Heart right ventricle (tissue), 16 donors: Measurements from ENCODE around the gene SUPT6H. TPM values are rescaled to one million over a fixed set of nuclear protein-coding genes. Genes with fewer than 3 reads are reported as not detected.

Experiments used
- ATAC-seq, 8 donors: fragments of 200-7000 bp; cut with Tn5 transposase; one replicate each; pipeline ENCODE4 v1.9.1; 2020; ENCODE audit warnings: mild to moderate bottlenecking in 8 of 8, moderate library complexity in 8 of 8, moderate number of reproducible peaks in 1 of 8
- DNase-seq, 2 donors: peaks; one replicate each; pipeline ENCODE4 v3.0.0-alpha.2; 2020
- H3K27ac ChIP-seq, 10 donors: fragments of 200-600 bp; sonication (generic) in 2 of 10; one replicate each; pipeline versions ENCODE4 v1.5.0 to v1.8.0; 2020 to 2022; ENCODE audit warnings: mild to moderate bottlenecking in 3 of 10
- H3K27me3 ChIP-seq, 7 donors: fragments of 200-600 bp; one replicate each; pipeline ENCODE4 v1.8.0; 2021 to 2022; ENCODE audit warnings: mild to moderate bottlenecking in 2 of 7
- H3K36me3 ChIP-seq, 9 donors: fragments of 200-600 bp; sonication (generic) in 1 of 9; one replicate each; pipeline versions ENCODE4 v1.5.0 to v1.8.0; 2020 to 2022; ENCODE audit warnings: mild to moderate bottlenecking in 2 of 9
- H3K4me1 ChIP-seq, 9 donors: fragments of 200-600 bp; sonication (generic) in 1 of 9; one replicate each; pipeline versions ENCODE4 v1.5.0 to v1.8.0; 2020 to 2022; ENCODE audit warnings: mild to moderate bottlenecking in 4 of 9
- H3K4me3 ChIP-seq, 10 donors: fragments of 200-600 bp; sonication (generic) in 2 of 10; one replicate each; pipeline versions ENCODE4 v1.5.0 to v1.8.0; 2020 to 2022; ENCODE audit warnings: mild to moderate bottlenecking in 7 of 10, moderate library complexity in 2 of 10
- H3K9me3 ChIP-seq, 11 donors: fragments of 200-600 bp in 10 of 11; sonication (generic) in 2 of 11; one replicate each; pipeline versions ENCODE4 v1.5.0 to v1.8.0; 2013 to 2022; ENCODE audit warnings: mild to moderate bottlenecking in 2 of 11, control low read depth in 1 of 11, moderate library complexity in 1 of 11
- CTCF ChIP-seq, 9 donors: fragments of 200-600 bp; sonication (generic) in 2 of 9; IDR thresholded peaks; one replicate each; pipeline versions ENCODE4 v1.5.0 to v1.8.0; 2021 to 2022; ENCODE audit warnings: antibody characterized with exemption in 9 of 9, mild to moderate bottlenecking in 5 of 9, moderate library complexity in 1 of 9
- WGBS, 2 donors: extraction: QIAGEN DNeasy Blood & Tissue Kit; methylation state at CpG; one replicate each; pipeline ENCODE4 v1.1.7; 2013; ENCODE audit warnings: inconsistent platforms in 1 of 2; 5-methylcytosine and 5-hydroxymethylcytosine counted together
- intact Hi-C, 10 donors: fragments of 100-400 bp; cut with DNase I; formaldehyde crosslinking; loops; one replicate each; pipeline versions ENCODE4 v1.11.1 to v1.14.2; 2022
- polyA plus RNA-seq, 2 donors: library from polyadenylated mRNA; stranded (reverse); fragments of 200-250 nt; gene quantifications; one replicate each; pipeline ENCODE4 v1.2.3, GENCODE V29; 2013
- total RNA-seq, 10 donors: library from RNA; stranded (reverse); fragmentation: NEBNext Ultra II Directional in 3 of 10; extraction: Animal tissue kit (Norgen Biotek cat#: 25700) in 3 of 10; gene quantifications; one replicate each; pipeline versions ENCODE4 v1.2.1 to v1.2.4, GENCODE V29; 2021 to 2023
- donor health status: Arrhythmogenic right ventricular cardiomyopathy.
- donor health status: ischemic (EF 13 %, LVEDD 7.1; RV severe dilation, severe dysfunction).
- donor health status: healthy with polysubstance abuse.
- donor health status: DM: no; HTN: yes; CAD: no.
- donor health status: DM: no; HTN: no; CAD: no.
- donor health status: ischemic (EF 25% LVEDD 6.9; RV normal size, moderate dysfunction).
- donor health status: ischemic (EF 25% LVEDD 5.7; RV mildly dilated, moderate dysfunction).
- donor health status: healthy.
- donor health status: DM: yes; HTN: yes; CAD: no.
- donor health status: Ischemic cardiomyopathy.
- donor health status: ischemic (EF 35%, LVEDD 5.7; RV mildly dilated, moderate dysfunction).
- donor health status: nonischemic (EF 11% LVEDD 7.7; RV severe dilation, severe dysfunction).
- donor health status: DM: yes; HTN: yes; CAD: no.
- donor health status: PGD.
- donor health status: ischemic (EF 29% LVEDD 5.4; RV normal size, mild dysfunction).
- donor health status: nonischemic (EF 23%, LVEDD 6.1; RV moderate dilation, normal function).

SUPT6H gene
- total and polyA plus RNA-seq, 12 donors, result 19.3 to 54.1 (median 49.9) TPM

GRCh38 chr17:28662527-28662829 is 473 bp downstream of the SUPT6H start:
- H3K4me3 ChIP-seq, result peak overlapping the region; percentile 60 to 89 (median 78)
- intact Hi-C loops, result loop anchor here in 3 of 10 donors (1.0 to 5.0 kb wide), 2 partner anchors 45 to 48 kb away; no protein-coding TSS in a partner anchor
- peak in 1 of 8 donors; percentile 12 for ATAC-seq
- H3K36me3 ChIP-seq, result peaks cover 0 to 56% (median 0%) of the 10 kb centered on the region in 9 donors
- no peak for TF ChIP-seq CTCF (IDR thresholded peaks at IDR 0.05)
- H3K27me3 ChIP-seq, result no peaks in the 10 kb centered on the region
- no peak for DNase-seq
- peaks cover 10 to 51% (median 39%) of the 10 kb centered on the region in 9 donors for H3K4me1 ChIP-seq
- H3K27ac ChIP-seq, result peak overlapping the region; percentile 84 to 99 (median 96)
- WGBS, 2 donors, result 0 to 1% methylated on average over 10 of the region's 10 CpGs
- no peaks in the 10 kb centered on the region for H3K9me3 ChIP-seq

- H3K27ac ChIP-seq, result no peak overlapping the region
Measured at GRCh38 chr17:28663723-28664122, 1.7 kb downstream of the SUPT6H start.

GRCh38 chr17:28665994-28666393 is 4.0 kb downstream of the SUPT6H start:
- Histone ChIP-seq H3K36me3 (peaks cover 0 to 65% (median 20%) of the 10 kb centered on the region in 9 donors), H3K4me1 (peaks cover 6 to 49% (median 37%) of the 10 kb centered on the region in 9 donors), H3K27me3 (no peaks in the 10 kb centered on the region), H3K27ac (no peak overlapping the region), H3K9me3 (no peaks in the 10 kb centered on the region), H3K4me3 (no peak overlapping the region)
- ATAC-seq, result no peak
- no peak for DNase-seq
- 80 to 87% methylated on average over 2 of the region's 2 CpGs for WGBS, 2 donors
- intact Hi-C loops, result loop anchor here in 1 of 10 donors (5.0 kb wide), 1 partner anchor 41 kb away; no protein-coding TSS in a partner anchor
- no peak for TF ChIP-seq CTCF (IDR thresholded peaks at IDR 0.05)

More at GRCh38 chr17:28663723-28664122, 1.7 kb downstream of the SUPT6H start:
- TF ChIP-seq CTCF (IDR thresholded peaks at IDR 0.05), result no peak
- ATAC-seq (no peak), DNase-seq (no peak)
- peaks cover 0 to 56% (median 6%) of the 10 kb centered on the region in 9 donors for H3K36me3 ChIP-seq
- peak overlapping the region in 3 of 10 donors; percentile 60 to 81 (median 73) for H3K4me3 ChIP-seq
- intact Hi-C loops, result loop anchor here in 2 of 10 donors (5.0 kb wide), 1 partner anchor 44 kb away; no protein-coding TSS in a partner anchor
- peaks cover 10 to 60% (median 46%) of the 10 kb centered on the region in 9 donors for H3K4me1 ChIP-seq
- H3K9me3 ChIP-seq, result no peaks in the 10 kb centered on the region
- H3K27me3 ChIP-seq, result no peaks in the 10 kb centered on the region

GRCh38 chr17:28667870-28668269 is 5.9 kb downstream of the SUPT6H start:
- no peak for TF ChIP-seq CTCF (IDR thresholded peaks at IDR 0.05)
- Histone ChIP-seq H3K4me1 (peaks cover 6 to 41% (median 31%) of the 10 kb centered on the region in 9 donors), H3K27ac (no peak overlapping the region), H3K4me3 (no peak overlapping the region), H3K27me3 (no peaks in the 10 kb centered on the region), H3K9me3 (no peaks in the 10 kb centered on the region), H3K36me3 (peaks cover 0 to 84% (median 38%) of the 10 kb centered on the region in 9 donors)
- intact Hi-C loops, result loop anchor here in 1 of 10 donors (5.0 kb wide), 1 partner anchor 39 kb away; no protein-coding TSS in a partner anchor
- 89 to 91% methylated on average over 1 of the region's 1 CpG for WGBS, 2 donors
- ATAC-seq, result no peak
- DNase-seq, result no peak
